AG09319 (cell line): ENCODE data around the gene EDN1.

Experiments
- DNase-seq: peaks from one replicate; pipeline ENCODE4 v3.0.0-alpha.2; 2010; ENCODE audit warnings: low read depth; ENCODE audit errors: extremely low read depth
- TF ChIP-seq, protein P1 (sequence below): IDR thresholded peaks from 2 replicates; pipeline ENCODE4 v1.5.1; 2011; ENCODE audit warnings: low read depth, mild to moderate bottlenecking, inconsistent platforms, low read length, moderate library complexity

Gene EDN1

GRCh38 chr6:12270551-12271230 lies 19.5 kb upstream of the EDN1 start:
- TF ChIP-seq, protein P1, sequence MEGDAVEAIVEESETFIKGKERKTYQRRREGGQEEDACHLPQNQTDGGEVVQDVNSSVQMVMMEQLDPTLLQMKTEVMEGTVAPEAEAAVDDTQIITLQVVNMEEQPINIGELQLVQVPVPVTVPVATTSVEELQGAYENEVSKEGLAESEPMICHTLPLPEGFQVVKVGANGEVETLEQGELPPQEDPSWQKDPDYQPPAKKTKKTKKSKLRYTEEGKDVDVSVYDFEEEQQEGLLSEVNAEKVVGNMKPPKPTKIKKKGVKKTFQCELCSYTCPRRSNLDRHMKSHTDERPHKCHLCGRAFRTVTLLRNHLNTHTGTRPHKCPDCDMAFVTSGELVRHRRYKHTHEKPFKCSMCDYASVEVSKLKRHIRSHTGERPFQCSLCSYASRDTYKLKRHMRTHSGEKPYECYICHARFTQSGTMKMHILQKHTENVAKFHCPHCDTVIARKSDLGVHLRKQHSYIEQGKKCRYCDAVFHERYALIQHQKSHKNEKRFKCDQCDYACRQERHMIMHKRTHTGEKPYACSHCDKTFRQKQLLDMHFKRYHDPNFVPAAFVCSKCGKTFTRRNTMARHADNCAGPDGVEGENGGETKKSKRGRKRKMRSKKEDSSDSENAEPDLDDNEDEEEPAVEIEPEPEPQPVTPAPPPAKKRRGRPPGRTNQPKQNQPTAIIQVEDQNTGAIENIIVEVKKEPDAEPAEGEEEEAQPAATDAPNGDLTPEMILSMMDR = no peak
- no peak for DNase-seq

DNA sequence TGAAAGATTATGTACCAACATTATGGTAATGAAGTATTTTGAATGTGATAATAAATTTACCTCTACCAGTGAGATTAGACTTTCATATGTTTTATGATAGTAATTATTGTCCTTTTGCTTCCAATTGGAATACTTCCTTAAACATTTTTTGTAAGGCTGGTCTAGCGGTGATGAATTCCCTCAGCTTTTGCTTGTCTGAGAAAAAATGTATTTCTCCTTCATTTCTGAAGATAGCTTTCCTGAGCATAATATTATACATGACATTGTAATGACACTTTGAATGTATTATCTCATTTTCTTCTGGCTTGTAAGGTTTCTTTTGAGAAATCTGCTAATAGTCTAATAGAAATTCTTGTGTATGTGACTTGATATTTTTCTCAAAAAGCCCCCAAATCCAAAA lies 18.6 kb upstream of the EDN1 start:
- DNase-seq = no peak
- TF ChIP-seq, protein P1 = no peak

GRCh38 chr6:12271997-12272396 lies 18.2 kb upstream of the EDN1 start:
- TF ChIP-seq, protein P1 = no peak
- no peak for DNase-seq

GRCh38 chr6:12275107-12275506 lies 15.1 kb upstream of the EDN1 start:
- TF ChIP-seq, protein P1 = no peak
- no peak for DNase-seq

GRCh38 chr6:12276930-12277315 lies 13.2 kb upstream of the EDN1 start:
- no peak for DNase-seq
- TF ChIP-seq, protein P1 = no peak

GRCh38 chr6:12277386-12277785 lies 12.8 kb upstream of the EDN1 start:
- TF ChIP-seq, protein P1 = no peak
- DNase-seq = no peak

- DNase-seq = no peak
- TF ChIP-seq, protein P1 = no peak
Measured at GRCh38 chr6:12278915-12279314, 11.2 kb upstream of the EDN1 start.
